ENCODE measurements around the gene XPO6.

GRCh38 chr16:28130099-28131088 lies 81.4 kb downstream of the XPO6 start:
- TF ChIP-seq GATA3 (IDR thresholded peaks at IDR 0.05; ENCODE audit: low read depth, low read length) (no peak), GATA2 (IDR thresholded peaks at IDR 0.05; ENCODE audit: low read depth, low read length) (no peak)
